ENCODE results near the gene GON7.

GRCh38 chr14:93186956-93187355, 19.9 kb downstream of the GON7 start:
- TF ChIP-seq, protein P1, sequence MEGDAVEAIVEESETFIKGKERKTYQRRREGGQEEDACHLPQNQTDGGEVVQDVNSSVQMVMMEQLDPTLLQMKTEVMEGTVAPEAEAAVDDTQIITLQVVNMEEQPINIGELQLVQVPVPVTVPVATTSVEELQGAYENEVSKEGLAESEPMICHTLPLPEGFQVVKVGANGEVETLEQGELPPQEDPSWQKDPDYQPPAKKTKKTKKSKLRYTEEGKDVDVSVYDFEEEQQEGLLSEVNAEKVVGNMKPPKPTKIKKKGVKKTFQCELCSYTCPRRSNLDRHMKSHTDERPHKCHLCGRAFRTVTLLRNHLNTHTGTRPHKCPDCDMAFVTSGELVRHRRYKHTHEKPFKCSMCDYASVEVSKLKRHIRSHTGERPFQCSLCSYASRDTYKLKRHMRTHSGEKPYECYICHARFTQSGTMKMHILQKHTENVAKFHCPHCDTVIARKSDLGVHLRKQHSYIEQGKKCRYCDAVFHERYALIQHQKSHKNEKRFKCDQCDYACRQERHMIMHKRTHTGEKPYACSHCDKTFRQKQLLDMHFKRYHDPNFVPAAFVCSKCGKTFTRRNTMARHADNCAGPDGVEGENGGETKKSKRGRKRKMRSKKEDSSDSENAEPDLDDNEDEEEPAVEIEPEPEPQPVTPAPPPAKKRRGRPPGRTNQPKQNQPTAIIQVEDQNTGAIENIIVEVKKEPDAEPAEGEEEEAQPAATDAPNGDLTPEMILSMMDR (IDR thresholded peaks at IDR 0.05), result no peak
- TF ChIP-seq ZFX (IDR thresholded peaks at IDR 0.05; ENCODE audit: borderline replicate concordance), result no peak

All from 22Rv1 (cell line).